HepG2 (cell line): ENCODE data around the gene C17orf58. TPM values are rescaled to one million over a fixed set of nuclear protein-coding genes. Genes with fewer than 3 reads are reported as not detected.
"Not testable (repeated sequence)": the region's sequence is repeated elsewhere in the genome, so short reads cannot be mapped to it uniquely, and the experiment has no call there.

Experiments
- ATAC-seq: fragments of 200-7000 bp; cut with Tn5 transposase; 3 replicates; pipeline ENCODE4 v1.9.1; 2020; ENCODE audit warnings: mild to moderate bottlenecking, moderate library complexity
- BruUV-seq: library from RNA; stranded (reverse); fragments of 400-500 nt; replicated peaks from 2 replicates; lab custom pipeline; 2021; lab: Mats Ljungman, UMichigan
- CTCF ChIA-PET: fragments of 300-600 bp; formaldehyde crosslinking; extraction: SDS; loops from one replicate; lab custom pipeline; 2021; ENCODE audit warnings: low total read pairs, inconsistent platforms, low intra/inter-chr PET ratio; lab: Yijun Ruan, JAX
- POLR2A ChIA-PET: fragments of 350-600 bp; sonication (Branson Sonifier 250); formaldehyde crosslinking; loops from one replicate; lab custom pipeline; 2020; ENCODE audit warnings: antibody characterized with exemption, inconsistent platforms; lab: Yijun Ruan, JAX
- DNase-seq: peaks from one replicate; pipeline ENCODE4 v3.0.0-alpha.2; 2015; ENCODE audit warnings: low spot score
- FAIRE-seq: peaks from 3 replicates; lab custom pipeline; 2011; peaks lifted over from hg19 to GRCh38; lab: Jason Lieb, UNC
- H2AFZ ChIP-seq: one replicate; pipeline ENCODE4 v1.6.1; 2011; ENCODE audit warnings: low read length, inconsistent platforms
- H3K27ac ChIP-seq: fragments of 300-600 bp; 3 replicates; pipeline ENCODE4 v1.8.0; 2011; ENCODE audit warnings: mixed run types, mild to moderate bottlenecking, mixed read lengths, low read length, inconsistent platforms; ENCODE audit not compliant: insufficient read depth; ENCODE audit errors: extremely low read length
- H3K27me3 ChIP-seq, 2 experiments: fragments of 200-600 bp in 1 of 2; 2 replicates in 1 of 2; 3 replicates in 1 of 2; pipeline versions ENCODE4 v1.6.0 to v1.8.0; 2011; ENCODE audit warnings: low read length in 2 of 2, mild to moderate bottlenecking in 2 of 2, moderate library complexity in 2 of 2, inconsistent platforms in 1 of 2; ENCODE audit not compliant: insufficient read depth in 2 of 2, control insufficient read depth in 1 of 2
- H3K36me3 ChIP-seq, 2 experiments: fragments of 200-600 bp in 1 of 2; replicated peaks in 1 of 2; 2 replicates in 1 of 2; 3 replicates in 1 of 2; pipeline versions ENCODE4 v1.5.1 to v1.8.0; 2011; ENCODE audit warnings: low read length in 2 of 2, inconsistent platforms in 1 of 2; ENCODE audit not compliant: insufficient read depth in 2 of 2, control insufficient read depth in 1 of 2
- H3K4me1 ChIP-seq: 2 replicates; pipeline ENCODE4 v1.5.1; 2012; ENCODE audit warnings: low read length, inconsistent platforms; ENCODE audit not compliant: insufficient read depth
- H3K4me2 ChIP-seq: 2 replicates; pipeline ENCODE4 v1.6.0; 2011; ENCODE audit warnings: low read depth, low read length, inconsistent platforms
- H3K4me3 ChIP-seq, 3 experiments: fragments of 200-600 bp in 1 of 3; sonication (generic), shearing (Covaris generic) in 1 of 3; replicated peaks in 1 of 3; 2 replicates each; pipeline ENCODE4 v1.5.1; 2011 to 2016; ENCODE audit warnings: low read length in 3 of 3, inconsistent platforms in 2 of 3, low read depth in 2 of 3, mild to moderate bottlenecking in 2 of 3, control low read depth in 1 of 3, mixed read lengths in 1 of 3; ENCODE audit not compliant: insufficient read depth in 1 of 3
- H3K79me2 ChIP-seq: one replicate; pipeline ENCODE4 v1.6.1; 2011; ENCODE audit warnings: low read length, inconsistent platforms; ENCODE audit not compliant: insufficient read depth
- H3K9ac ChIP-seq: 2 replicates; pipeline ENCODE4 v1.6.0; 2011; ENCODE audit warnings: mild to moderate bottlenecking, low read depth, low read length, inconsistent platforms; ENCODE audit not compliant: insufficient read depth
- H3K9me3 ChIP-seq: 2 replicates; pipeline ENCODE4 v1.5.1; 2012; ENCODE audit warnings: mild to moderate bottlenecking, low read length
- H4K20me1 ChIP-seq: 2 replicates; pipeline ENCODE4 v1.6.0; 2011; ENCODE audit warnings: inconsistent platforms, mild to moderate bottlenecking, low read length, moderate library complexity; ENCODE audit not compliant: insufficient read depth
- ARID5B ChIP-seq: IDR thresholded peaks from 2 replicates; pipeline ENCODE4 v1.4.0; 2020; ENCODE audit warnings: mild to moderate bottlenecking, missing genetic modification reagents
- WGBS: methylation state at CpG from one replicate; pipeline ENCODE4 v1.1.6; 2017; ENCODE audit warnings: low lambda C conversion rate; 5-methylcytosine and 5-hydroxymethylcytosine counted together
- in situ Hi-C: cut with HindIII; loops from 2 replicates; pipeline ENCODE4 v1.10.0; 2017; ENCODE audit warnings: low pct_unique_long_range_greater_than_20kb; ENCODE audit not compliant: extremely low pct_ligation_motif_present
- intact Hi-C: fragments of 100-400 bp; cut with micrococcal nuclease; formaldehyde crosslinking; loops from one replicate; pipeline ENCODE4 v1.10.0; 2022; ENCODE audit not compliant: unreplicated experiment
- polyA plus RNA-seq, 8 experiments: library from polyadenylated mRNA; depleted of rRNA in 3 of 8; stranded (reverse) in 7 of 8; unstranded in 1 of 8; fragments of >200 nt; fragmentation: Illumina TruSeq in 4 of 8; extraction: Trizol in 4 of 8; gene quantifications; 2 replicates each; pipeline versions ENCODE4 v1.2.1 to v1.2.3, GENCODE V29; 2011 to 2016; ENCODE audit warnings: low read depth in 4 of 8, missing spikeins in 1 of 8, mixed read lengths in 1 of 8; ENCODE audit not compliant: insufficient read depth in 1 of 8
- total RNA-seq, 5 experiments: library from RNA; depleted of rRNA; stranded (reverse); fragments of >200 nt; fragmentation: Illumina TruSeq; extraction: Trizol; gene quantifications; 2 replicates each; pipeline ENCODE4 v1.2.3, GENCODE V29; 2016; ENCODE audit warnings: low read depth in 1 of 5

The C17orf58 gene
- total and polyA plus RNA-seq, 2 of the 13 experiments (the other 11 are each of a cell fraction or from before 2014, with no cell fraction given), result 15.6 to 15.8 TPM

GRCh38 chr17:67963145-67963572, 33.1 kb downstream of the C17orf58 start (continued):
- TF ChIP-seq ARID5B, result 0 out of 2 replicates have a peak, but pooled peaks have one; percentile 12

- H2AFZ ChIP-seq, H3K4me3 ChIP-seq, H3K27me3 ChIP-seq, H3K27ac ChIP-seq, in situ Hi-C loops, H3K9me3 ChIP-seq, H4K20me1 ChIP-seq, DNase-seq, H3K79me2 ChIP-seq, CTCF ChIA-PET, H3K4me1 ChIP-seq, H3K4me2 ChIP-seq, intact Hi-C loops, ATAC-seq, POLR2A ChIA-PET, BruUV-seq, H3K9ac ChIP-seq, FAIRE-seq: not testable (repeated sequence)
- peaks cover 16 to 43% of the 10 kb centered on the region in 2 experiments for H3K36me3 ChIP-seq
- WGBS, result 100% methylated on average over 2 of the region's 2 CpGs
Measured at GRCh38 chr17:67962156-67962555, 34.1 kb downstream of the C17orf58 start.

GRCh38 chr17:67960276-67960675, 36.0 kb downstream of the C17orf58 start:
- DNase-seq, FAIRE-seq, H4K20me1 ChIP-seq, BruUV-seq, in situ Hi-C loops, ATAC-seq, H3K79me2 ChIP-seq, CTCF ChIA-PET, H3K9me3 ChIP-seq, H3K4me3 ChIP-seq, H2AFZ ChIP-seq, intact Hi-C loops, H3K27ac ChIP-seq, H3K27me3 ChIP-seq, H3K9ac ChIP-seq, POLR2A ChIA-PET, H3K4me2 ChIP-seq, H3K4me1 ChIP-seq: not testable (repeated sequence)
- H3K36me3 ChIP-seq, result peaks cover 8 to 35% of the 10 kb centered on the region in 2 experiments
- WGBS, result 95% methylated on average over 3 of the region's 3 CpGs
